HG03175 (cell line): ENCODE data around the gene DMD.
"Not testable (repeated sequence)": the region's sequence is repeated elsewhere in the genome, so short reads cannot be mapped to it uniquely, and the experiment has no call there.

Source experiments
- ATAC-seq: cut with Tn5 transposase; IDR thresholded peaks from one replicate; pipeline ENCODE4 v1.9.1; 2021; ENCODE audit warnings: mild to moderate bottlenecking, moderate library complexity; ENCODE audit not compliant: unreplicated experiment

Gene DMD

DNA sequence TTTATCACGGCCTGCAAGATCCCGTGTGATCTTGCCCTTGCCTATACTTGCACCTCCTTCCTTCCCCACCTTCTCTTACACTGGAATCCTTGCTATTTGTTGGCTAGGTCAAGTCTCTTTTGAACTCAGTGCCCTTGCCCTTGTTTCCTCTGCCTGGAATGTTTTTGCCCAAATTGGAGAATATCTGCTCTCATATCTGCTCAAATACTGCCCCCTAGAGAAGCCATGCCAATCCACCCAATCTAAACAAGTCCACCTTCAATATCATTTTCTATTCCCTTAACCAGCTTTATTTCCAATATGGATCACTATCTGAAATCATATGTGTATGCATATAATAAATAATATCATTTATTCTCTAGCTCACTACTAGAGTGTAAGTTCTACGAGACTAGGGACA is 1095.3 kb downstream of the DMD start:
- ATAC-seq, result no peak

DNA sequence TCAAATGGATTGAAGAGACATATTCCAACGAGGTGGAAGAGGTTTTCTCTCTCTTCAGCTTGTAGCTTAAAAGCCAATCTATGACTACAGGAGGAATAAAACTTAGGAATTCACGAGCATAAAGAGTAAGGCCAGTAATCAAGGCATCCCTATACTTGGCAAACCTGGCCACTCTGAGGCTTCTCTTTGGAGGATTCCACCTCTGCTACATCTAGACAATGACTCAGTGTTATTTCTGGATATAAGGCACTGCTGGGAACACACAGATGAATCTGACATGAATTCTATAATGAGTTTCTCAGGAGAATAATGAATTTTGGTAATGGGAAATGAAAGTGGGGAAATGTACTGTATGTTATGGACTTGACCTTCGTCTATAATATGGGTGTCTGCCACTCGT is 1123.7 kb downstream of the DMD start:
- ATAC-seq, result no peak

DNA sequence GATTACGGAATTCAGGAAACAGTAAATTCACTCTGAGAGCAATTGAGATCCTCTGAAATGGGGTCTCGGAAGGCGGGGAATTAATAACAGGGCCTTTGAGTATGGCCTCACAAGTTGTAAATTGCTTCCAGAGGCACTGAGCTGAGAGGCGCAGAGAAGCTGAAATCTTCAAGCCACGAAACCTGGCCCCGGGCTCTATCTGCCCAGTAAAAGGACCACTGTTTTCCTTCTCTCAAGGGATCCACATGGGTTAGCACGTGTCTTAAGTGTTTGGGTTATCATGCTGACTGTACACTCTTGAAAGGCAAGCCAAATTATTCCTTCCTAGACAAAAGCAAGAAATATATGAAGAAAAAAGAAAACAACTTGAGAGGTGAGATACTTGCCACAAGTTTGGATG is 1126.6 kb downstream of the DMD start:
- ATAC-seq, result no peak

DNA sequence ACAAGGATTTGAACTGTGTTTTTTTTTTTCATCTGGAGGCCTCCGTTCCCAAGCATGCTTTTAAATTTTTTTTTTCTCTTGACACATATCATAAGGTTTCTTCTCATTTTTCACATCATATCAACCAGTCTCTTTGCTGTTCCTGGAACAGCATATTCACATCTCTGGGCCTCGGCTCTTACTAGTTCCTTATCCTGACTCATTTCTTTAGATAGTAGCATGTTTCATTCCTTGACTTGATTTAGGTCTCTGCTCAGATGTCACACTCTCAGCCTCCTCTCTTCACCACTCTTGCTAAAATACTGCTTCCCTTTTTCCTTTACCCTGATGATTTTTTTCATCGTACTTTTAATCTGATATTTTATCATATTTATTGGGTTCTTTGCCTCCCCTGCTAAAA is 1163.1 kb downstream of the DMD start:
- ATAC-seq, result no peak

DNA sequence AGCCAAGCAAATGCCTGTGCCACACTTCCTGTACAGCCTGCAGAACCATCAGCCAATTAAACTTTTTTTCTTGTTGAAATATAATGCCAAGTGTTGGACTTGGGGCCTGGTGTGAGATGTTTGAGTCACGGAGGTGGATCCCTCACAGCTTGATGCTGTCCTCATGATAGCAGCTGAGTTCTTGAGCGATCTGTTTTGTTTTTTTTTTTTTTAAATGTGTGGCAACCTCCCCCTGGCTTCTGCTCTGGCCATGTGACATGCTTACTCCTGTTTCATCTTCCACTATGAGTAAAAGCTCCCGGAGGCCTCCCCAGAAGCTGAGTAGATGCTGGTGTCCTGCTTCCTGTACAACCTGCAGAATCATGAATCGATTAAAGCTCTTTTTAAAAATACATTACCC is 1166.2 kb downstream of the DMD start:
- ATAC-seq, result no peak

DNA sequence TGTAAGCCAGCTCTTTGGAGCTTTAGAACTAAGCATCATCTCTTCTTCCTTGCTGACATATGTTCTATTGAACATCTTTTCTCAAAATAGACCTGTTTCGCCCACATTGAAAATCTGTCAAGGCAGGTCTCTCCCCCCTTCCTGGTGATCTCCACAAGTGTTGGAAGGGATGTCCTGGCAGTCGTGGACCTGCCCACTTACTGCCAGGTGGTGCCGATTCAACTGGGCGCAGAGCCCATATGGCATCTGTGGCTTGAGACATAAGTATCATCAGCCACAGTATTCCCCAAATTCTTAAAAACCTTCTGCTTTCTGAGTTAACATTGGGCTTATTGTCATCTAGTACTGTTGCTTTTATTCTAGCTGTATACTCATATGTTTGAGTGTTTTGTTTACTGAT is 1170.2 kb downstream of the DMD start:
- ATAC-seq, result no peak

DNA sequence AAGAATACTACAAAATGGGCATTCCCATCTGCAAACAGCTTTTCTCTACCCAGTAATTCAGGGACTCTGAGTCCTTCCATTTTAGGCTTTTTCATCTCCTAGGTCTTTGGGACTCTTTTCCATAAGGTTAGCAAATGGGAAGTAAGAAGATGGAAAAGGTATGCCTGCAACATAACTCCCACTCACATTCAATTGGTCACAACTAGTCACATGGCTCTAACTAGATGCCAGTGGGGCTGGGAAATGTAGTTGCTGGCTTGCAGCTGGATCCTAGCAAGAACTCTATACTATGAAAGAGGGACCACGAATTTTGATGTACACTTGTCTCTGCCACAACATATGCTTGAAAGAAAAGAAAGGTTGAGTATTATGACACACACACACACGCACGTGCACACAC is 1184.6 kb downstream of the DMD start:
- ATAC-seq, result no peak

DNA sequence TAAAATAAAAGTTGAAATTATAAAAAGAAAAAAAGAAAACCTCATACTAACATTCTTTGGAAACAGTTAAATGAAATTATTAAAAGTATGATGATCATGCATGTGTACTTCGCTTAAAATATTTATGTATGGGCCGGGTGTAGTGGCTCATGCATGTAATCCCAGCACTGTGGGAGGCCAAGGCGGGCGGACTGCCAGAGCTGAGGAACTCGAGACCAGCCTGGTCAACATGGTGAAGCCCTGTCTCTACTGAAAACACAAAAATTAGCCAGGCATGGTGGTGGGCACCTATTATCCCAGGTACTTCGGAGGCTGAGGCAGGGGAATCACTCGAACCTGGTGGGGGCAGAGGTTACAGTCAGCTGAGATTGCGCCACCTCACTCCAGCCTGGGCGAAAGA is 1187.3 kb downstream of the DMD start:
- ATAC-seq, result no peak

DNA sequence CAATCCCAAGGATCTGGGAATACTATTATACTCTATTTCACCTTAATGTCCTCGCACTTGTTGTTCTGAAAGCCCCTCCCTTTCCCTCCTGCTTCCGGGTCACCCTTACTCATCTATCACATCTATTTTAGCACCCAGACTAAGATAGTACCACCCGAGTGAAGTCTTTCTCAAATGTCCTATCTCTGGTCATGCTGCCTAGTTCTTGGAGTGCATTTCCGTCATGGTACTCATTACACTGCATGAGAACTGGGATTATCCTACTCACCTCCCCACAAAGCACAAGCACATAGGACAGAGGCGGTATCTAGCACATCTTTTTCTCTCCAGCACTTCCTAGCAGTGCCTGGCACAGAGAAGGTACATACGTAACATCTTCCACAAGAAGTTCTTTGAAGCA is 1195.2 kb downstream of the DMD start:
- no peak for ATAC-seq

DNA sequence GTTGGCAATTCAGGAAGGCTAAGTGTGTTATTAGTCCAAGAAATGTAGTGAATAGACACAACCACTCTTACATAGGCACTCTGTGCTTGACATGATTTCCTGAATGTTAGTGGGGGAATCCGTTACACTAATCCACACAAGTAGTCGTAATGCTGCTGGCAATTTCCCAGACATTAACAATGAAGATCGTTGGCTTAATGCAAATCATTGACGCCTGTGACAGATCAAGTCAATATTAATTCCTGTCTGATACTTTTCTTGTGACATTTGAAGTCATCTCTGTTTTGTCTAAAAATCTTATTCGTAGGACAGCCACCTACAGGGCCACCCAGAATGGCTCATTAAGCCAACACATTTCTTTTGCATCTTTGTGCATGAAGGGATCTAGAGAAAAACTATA is 1200.4 kb downstream of the DMD start:
- no peak for ATAC-seq

DNA sequence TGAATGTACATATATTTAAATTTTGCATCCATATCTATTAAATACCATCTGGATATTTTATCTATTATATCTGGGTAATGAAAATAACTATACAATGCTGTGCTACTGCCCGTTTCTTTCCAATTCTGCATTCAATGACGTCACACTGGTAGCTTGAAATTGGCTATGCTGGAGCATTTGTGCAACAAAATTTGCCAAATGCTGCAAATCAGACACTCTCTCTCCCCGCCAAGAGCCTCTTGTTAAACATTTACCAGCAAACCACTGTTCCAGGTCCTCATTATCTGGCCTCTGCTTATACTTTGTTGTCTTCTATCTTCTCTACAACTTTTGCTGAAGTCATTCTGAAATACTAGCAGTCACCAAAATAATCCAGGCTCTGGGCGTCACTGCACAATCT is 1201.1 kb downstream of the DMD start:
- no peak for ATAC-seq

DNA sequence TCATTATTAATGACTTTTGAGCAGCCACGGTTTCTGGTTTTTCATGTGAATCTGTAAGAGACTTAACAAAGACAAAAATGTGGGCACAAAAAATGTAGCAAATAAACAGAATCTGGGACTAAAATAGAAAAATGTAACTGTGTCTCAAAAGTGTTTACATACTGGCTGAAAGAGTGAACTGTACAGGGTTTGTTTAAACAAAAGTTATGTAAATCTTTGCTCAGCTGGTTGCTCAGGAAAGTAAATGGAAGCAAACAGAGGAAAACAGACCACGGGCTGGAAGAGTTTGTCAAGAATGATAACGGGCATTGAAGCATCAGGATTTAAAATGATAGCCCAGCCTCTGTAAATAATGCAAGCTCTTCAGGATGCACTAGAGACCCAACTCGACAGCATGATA is 1217.7 kb downstream of the DMD start:
- no peak for ATAC-seq

DNA sequence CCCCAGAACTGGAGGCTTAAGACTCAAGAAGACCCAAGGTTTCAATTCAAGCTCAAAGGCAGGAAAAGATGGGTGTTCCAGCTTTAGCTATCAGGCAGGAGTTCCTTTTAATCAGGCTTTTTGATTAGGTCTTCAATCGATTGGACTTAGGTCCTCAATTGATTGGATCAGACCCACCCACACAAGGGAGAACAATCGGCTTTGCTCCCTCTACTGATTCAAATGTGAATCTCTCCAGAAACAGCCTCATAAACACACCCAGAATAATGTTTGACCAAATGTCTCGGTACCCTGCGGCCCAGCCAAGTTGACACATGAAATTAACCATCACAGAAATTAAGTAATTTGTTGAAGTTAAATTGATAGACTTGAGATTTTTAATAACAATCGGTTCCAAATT is 1222.4 kb downstream of the DMD start:
- ATAC-seq, result no peak

DNA sequence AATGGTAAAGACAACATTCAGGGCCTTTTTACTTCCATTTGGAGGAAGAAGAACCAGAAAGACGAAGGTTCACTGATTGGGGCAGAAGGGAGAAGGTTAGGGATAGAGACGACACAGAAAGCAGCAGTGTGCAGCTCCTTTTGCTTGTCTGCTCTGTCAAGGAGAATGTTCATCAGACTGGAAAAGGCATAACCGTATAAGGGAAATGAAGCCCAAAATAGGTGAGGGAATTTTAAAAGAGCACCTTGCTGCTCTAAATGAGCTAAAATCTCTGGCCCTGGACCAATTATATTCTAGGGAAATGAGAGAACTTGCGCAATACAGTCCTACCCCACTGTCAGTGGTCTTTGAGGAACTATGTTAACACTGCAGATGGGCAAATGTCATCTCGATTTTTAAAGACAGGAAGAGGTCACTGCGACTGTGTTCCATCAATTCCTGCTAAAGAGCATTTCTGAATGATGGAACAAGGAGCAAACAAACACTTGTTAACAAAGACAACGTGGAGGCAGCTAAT is 1229.7 kb downstream of the DMD start:
- ATAC-seq, result no peak

DNA sequence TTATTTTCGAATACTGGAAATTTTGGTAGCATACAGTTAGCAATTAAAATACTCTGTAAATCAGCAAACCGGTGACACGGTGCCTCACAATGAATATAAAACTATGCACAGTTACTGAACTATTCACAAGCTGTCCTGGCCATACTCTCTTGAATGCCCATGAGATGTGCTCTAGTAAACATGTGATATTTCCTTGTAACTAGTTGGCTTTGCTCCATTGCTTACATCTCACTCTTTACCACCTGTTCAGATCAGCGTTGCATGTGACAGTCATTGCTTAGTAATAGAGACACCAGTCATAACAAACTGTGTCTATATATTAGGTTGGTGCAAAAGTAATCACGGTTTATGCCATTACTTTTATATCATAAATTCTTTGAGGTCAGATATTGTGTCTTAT is 1241.6 kb downstream of the DMD start:
- no peak for ATAC-seq

DNA sequence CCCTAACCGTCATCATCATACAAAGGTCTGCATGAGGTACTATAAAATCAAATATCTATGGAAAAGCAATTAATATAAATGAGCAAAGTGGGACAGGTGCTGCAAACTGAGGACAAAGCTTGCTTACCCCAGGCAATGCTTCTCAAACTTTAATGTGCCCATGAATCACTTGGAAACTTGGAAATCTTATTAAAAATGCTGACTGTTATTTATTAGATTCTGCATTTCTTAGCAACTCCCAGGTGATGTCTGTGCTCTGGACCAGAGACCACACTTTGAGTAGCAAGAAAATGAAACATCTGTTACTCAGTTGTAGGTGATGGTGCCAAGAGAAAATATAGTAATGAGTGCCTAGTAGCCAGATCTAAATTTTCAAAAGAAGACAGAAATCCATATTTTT is 1249.1 kb downstream of the DMD start:
- ATAC-seq, result no peak

DNA sequence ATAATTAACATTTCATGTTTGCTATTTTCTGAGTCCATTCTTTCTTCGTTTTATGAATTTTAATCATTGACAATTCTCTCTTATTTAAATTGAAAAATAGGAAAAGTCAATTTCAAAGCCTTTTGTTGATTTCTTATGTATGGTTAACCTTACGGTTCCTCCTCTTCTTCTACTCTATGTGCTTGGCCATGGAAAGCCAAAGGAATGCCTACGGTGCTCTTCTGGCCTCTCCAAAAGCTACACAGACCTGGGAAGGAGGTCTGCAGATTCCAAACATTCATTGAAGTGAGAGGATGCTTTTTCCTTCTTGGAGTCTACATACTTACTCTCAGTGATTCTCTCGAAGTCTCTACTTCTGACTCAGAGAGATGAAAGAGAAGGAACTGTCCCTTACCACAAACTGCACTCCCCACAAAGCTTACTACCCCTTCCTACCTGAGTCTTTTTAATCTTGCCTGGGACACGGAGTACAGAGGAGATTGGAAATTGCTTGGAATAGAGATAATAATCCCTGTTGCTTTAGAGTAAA is 1276.4 kb downstream of the DMD start:
- no peak for ATAC-seq

DNA sequence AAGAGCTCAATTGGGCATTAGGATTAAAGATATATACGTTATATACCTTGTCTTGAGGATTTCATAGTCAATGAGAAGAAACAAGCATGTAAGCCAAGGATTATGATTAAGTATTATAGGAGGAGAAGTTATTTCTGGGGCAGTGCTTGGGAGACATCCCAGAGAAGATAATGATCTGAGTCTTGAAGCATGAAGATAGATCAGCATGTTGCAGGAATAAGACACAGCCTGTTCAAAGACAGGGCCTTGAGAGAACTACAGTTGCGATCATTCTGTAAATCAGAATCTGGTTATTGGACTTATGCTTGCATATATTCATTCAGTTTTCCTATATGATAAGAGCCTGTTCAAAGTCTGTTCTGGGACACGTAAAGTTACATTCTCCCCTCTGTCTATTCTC is 1277.3 kb downstream of the DMD start:
- no peak for ATAC-seq

DNA sequence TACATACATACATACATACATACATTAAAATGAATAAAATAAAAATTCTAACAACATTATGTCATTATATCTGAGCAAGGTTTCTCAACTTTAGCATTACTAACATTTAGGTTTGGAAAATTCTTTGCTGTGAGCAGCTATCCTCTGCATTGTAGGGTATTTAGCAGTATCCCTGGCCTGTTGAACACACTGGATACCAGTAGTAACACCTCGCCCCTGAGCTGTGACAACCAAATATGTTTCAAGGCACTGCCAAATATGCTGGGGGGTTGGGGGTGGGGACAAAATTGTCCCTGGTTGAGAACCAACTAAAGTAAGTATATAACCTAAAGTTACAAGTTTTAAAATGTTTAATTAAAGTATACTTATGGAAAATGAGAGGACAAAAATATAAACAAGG is 1278.6 kb downstream of the DMD start:
- ATAC-seq, result no peak

DNA sequence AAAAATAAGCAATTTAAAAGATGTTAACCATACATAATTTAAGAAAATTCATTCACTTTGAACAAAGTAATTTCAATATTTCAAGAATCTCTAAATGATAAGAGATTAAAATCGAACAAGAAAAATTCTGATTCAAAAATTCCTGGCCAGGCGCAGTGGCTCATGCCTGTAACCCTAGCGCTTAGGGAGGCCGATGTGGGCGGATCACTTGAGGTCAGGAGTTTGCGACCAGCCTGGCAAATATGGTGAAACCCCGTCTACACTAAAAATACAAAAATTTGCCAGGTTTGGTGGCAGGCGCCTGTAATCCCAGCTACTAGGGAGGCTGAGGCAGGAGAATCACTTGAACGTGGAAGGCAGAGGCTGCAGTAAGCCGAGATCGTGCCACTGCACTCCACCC is 1279.0 kb downstream of the DMD start:
- ATAC-seq, result not testable (repeated sequence)

DNA sequence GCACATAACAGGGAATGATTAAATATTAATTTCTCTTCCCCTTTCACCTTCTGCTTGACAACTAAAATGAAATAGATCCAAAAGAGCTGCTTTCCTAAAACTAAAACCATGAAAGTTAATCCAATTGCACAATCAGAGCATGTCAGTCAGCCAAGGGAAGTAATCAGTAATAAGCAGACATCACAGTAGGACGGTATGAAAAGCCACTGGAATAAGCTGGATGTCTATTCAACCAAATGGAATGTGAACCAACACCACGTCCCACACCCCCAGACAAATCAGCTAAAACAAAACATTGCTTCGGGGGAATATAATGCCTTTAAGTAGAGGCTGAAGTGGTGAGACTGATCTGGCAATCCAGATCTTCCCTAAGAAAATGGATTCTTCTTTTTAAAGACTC is 1280.1 kb downstream of the DMD start:
- ATAC-seq, result no peak

DNA sequence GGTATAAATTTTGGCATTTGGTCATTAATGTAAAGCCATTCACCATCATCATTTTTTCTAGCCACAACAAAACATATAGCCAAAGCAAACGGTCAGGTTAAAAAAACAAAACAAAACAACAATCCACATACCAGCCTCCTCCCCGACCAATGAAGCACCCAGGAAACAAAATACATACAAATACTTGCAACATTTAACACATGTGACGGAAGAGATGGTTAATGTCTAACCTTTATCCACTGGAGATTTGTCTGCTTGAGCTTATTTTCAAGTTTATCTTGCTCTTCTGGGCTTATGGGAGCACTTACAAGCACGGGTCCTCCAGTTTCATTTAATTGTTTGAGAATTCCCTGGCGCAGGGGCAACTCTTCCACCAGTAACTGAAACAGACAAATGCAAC is 1282.0 kb downstream of the DMD start:
- no peak for ATAC-seq

DNA sequence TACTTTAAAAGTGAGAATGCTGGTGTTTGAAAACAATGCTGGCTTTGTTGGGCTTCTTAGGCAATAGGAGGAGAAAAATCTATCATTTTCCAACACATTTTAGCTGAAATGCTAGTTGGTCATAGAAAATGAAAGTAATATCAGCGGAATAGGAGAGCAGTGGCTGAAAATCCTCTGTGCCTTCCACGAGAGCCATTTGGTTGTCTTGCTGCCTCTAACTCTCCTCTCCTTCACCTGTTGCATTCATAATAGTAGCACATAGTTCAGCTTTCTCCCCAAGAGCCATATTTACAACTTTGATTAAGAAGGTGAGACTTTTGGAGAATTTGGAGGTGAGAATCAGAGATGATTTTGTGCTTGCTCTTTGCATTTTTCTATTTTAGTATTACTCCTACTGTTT is 1290.1 kb downstream of the DMD start:
- no peak for ATAC-seq
